Measurements from ENCODE around the gene COX4I1. TPM values are rescaled to one million over a fixed set of nuclear protein-coding genes. Genes with fewer than 3 reads are reported as not detected.

COX4I1 gene
- total RNA-seq, 1 experiment from 2014 or later: 839 TPM

DNA sequence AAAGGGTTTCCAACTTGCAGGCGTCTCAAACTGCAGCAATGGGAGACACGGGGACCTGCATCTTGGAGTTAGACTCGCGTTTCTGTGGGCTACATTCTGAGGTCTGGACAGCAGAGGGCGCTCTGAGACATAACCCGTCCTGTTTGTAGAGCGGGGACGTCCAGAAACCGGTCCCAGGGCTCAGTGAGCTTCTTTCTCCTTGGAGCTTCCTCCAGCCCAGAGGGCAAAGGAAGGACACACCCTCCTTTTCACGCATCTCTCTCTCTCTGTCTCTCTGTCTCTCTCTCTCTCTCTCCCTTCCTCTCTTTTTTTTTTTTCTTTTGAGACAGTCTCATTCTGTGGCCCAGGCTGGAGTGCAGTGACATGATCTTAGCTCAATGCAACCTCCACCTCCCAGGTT is 19.8 kb downstream of the COX4I1 start:
- intact Hi-C loops (cut with micrococcal nuclease): no loop called here
- ChIA-PET RAD21 (ENCODE audit: low non-redundant PET in 1 of 2, low total read pairs in 2 of 2, uncharacterized antibody in 2 of 2, unreplicated experiment in 2 of 2) (interaction anchor here (0.6 to 3.2 kb wide), 9 partner anchors 78 to 704 kb away, joined by 3 to 34 read pairs (median 4); no protein-coding TSS in a partner anchor), CTCF (interaction anchor here (0.6 to 4.1 kb wide), 37 partner anchors 9 to 705 kb away, joined by 3 to 232 read pairs (median 4); no protein-coding TSS in a partner anchor), POLR2A (interaction anchor here (0.7 to 2.7 kb wide), 2 partner anchors 13 to 197 kb away, joined by 3 to 6 read pairs; no protein-coding TSS in a partner anchor)
- BruUV-seq (replicated peaks): no TSS peak
- H3K4me2 ChIP-seq (ENCODE audit: low read length): peak overlapping the region; percentile 10; the same call in 1 of the 2 replicates
- peak; percentile 90 for DNase-seq (ENCODE audit: low read depth, low spot score)
- no peaks in the 10 kb centered on the region for H3K27me3 ChIP-seq (ENCODE audit: insufficient read depth, low read length)
- H3K4me3 ChIP-seq (replicated peaks in 1 of 2; ENCODE audit: low read depth in 1 of 2, low read length in 2 of 2): no peak overlapping the region
- no peak overlapping the region for H3K9ac ChIP-seq (ENCODE audit: low read length)
- no peaks in the 10 kb centered on the region for H3K9me3 ChIP-seq (ENCODE audit: control insufficient read depth in 1 of 2, insufficient read depth in 1 of 2, low read depth in 1 of 2, low read length in 2 of 2)
- no peaks in the 10 kb centered on the region for H3K36me3 ChIP-seq (ENCODE audit: control insufficient read depth in 1 of 2, insufficient read depth in 2 of 2, low read length in 2 of 2)
- H3K9me2 ChIP-seq (ENCODE audit: insufficient read depth): no peaks in the 10 kb centered on the region
- TF ChIP-seq RAD21 (IDR thresholded peaks at IDR 0.05; ENCODE audit: low read depth): peak; percentile 74
- TF ChIP-seq, protein P1, sequence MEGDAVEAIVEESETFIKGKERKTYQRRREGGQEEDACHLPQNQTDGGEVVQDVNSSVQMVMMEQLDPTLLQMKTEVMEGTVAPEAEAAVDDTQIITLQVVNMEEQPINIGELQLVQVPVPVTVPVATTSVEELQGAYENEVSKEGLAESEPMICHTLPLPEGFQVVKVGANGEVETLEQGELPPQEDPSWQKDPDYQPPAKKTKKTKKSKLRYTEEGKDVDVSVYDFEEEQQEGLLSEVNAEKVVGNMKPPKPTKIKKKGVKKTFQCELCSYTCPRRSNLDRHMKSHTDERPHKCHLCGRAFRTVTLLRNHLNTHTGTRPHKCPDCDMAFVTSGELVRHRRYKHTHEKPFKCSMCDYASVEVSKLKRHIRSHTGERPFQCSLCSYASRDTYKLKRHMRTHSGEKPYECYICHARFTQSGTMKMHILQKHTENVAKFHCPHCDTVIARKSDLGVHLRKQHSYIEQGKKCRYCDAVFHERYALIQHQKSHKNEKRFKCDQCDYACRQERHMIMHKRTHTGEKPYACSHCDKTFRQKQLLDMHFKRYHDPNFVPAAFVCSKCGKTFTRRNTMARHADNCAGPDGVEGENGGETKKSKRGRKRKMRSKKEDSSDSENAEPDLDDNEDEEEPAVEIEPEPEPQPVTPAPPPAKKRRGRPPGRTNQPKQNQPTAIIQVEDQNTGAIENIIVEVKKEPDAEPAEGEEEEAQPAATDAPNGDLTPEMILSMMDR (IDR thresholded peaks at IDR 0.05 in 2 of 3, conservative IDR thresholded peaks at IDR 0.05 in 1 of 3; ENCODE audit: borderline replicate concordance in 1 of 3, insufficient read depth in 1 of 3, low read depth in 2 of 3, low read length in 2 of 3): peak; percentile 65 to 95 (median 88)
- no peak for TF ChIP-seq ELF1 (IDR thresholded peaks at IDR 0.05; ENCODE audit: borderline replicate concordance, low read depth)
- TF ChIP-seq CBX3 (IDR thresholded peaks at IDR 0.05; ENCODE audit: low read depth): 0 out of 2 replicates have a peak, but pooled peaks have one; percentile 50
- no peak for TF ChIP-seq ZFX (IDR thresholded peaks at IDR 0.05)
- ATAC-seq: peak; percentile 82
- H4K20me1 ChIP-seq (ENCODE audit: insufficient read depth): no peaks in the 10 kb centered on the region
- H3K79me2 ChIP-seq (ENCODE audit: insufficient read depth, low read length): no peaks in the 10 kb centered on the region
- no peak overlapping the region for H3K27ac ChIP-seq (ENCODE audit: low read depth, low read length)
- peak overlapping the region; percentile 49 for H2AFZ ChIP-seq (ENCODE audit: low read depth, low read length, poor library complexity, severe bottlenecking)
- peaks cover 2 to 14% of the 10 kb centered on the region in 2 experiments; a peak in 3 of 4 replicates for H3K4me1 ChIP-seq (ENCODE audit: control insufficient read depth in 1 of 2, insufficient read depth in 2 of 2, low read length in 2 of 2)

DNA sequence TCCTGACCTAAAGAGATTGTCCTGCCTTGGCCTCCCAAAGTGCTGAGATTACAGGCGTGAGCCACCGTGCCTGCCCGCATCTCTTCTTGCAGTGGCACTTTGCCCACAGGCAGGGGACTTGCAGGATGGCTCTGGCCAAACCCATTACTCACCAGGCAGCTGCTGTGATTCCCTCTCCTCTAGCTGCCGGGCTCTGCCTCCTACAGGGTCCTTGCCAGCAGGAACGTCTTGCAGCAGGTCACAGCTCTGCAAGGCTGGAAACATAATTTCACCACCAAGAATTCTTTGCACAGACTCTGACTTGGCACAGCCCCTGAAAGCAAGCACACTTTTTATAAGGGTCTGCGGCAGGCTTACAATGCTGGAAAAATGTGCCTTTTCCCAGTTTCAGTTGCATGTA is 20.3 kb downstream of the COX4I1 start:
- Histone ChIP-seq H3K9ac (ENCODE audit: low read length) (no peak overlapping the region), H3K4me2 (ENCODE audit: low read length) (no peak overlapping the region), H3K27me3 (ENCODE audit: insufficient read depth, low read length) (no peaks in the 10 kb centered on the region), H2AFZ (ENCODE audit: low read depth, low read length, poor library complexity, severe bottlenecking) (no peak overlapping the region), H3K36me3 (ENCODE audit: control insufficient read depth in 1 of 2, insufficient read depth in 2 of 2, low read length in 2 of 2) (no peaks in the 10 kb centered on the region), H3K9me3 (ENCODE audit: control insufficient read depth in 1 of 2, insufficient read depth in 1 of 2, low read depth in 1 of 2, low read length in 2 of 2) (no peaks in the 10 kb centered on the region), H3K27ac (ENCODE audit: low read depth, low read length) (no peak overlapping the region), H4K20me1 (ENCODE audit: insufficient read depth) (no peaks in the 10 kb centered on the region), H3K79me2 (ENCODE audit: insufficient read depth, low read length) (no peaks in the 10 kb centered on the region), H3K4me1 (ENCODE audit: control insufficient read depth in 1 of 2, insufficient read depth in 2 of 2, low read length in 2 of 2) (peaks cover 2 to 14% of the 10 kb centered on the region in 2 experiments; a peak in 3 of 4 replicates), H3K4me3 (replicated peaks in 1 of 2; ENCODE audit: low read depth in 1 of 2, low read length in 2 of 2) (no peak overlapping the region), H3K9me2 (ENCODE audit: insufficient read depth) (no peaks in the 10 kb centered on the region)
- CTCF ChIA-PET: interaction anchor here (0.6 to 4.1 kb wide), 36 partner anchors 10 to 705 kb away, joined by 3 to 232 read pairs (median 4); no protein-coding TSS in a partner anchor
- ATAC-seq (no peak), DNase-seq (ENCODE audit: low read depth, low spot score) (no peak)
- no peak for TF ChIP-seq ZNF274 (IDR thresholded peaks at IDR 0.05; ENCODE audit: low read depth, low read length)
- TF ChIP-seq RAD21 (IDR thresholded peaks at IDR 0.05; ENCODE audit: low read depth): no peak
- TF ChIP-seq JUND (IDR thresholded peaks at IDR 0.05): no peak
- no peak for TF ChIP-seq EZH2 (IDR thresholded peaks at IDR 0.05)
- TF ChIP-seq, protein P2, sequence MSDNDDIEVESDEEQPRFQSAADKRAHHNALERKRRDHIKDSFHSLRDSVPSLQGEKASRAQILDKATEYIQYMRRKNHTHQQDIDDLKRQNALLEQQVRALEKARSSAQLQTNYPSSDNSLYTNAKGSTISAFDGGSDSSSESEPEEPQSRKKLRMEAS (IDR thresholded peaks at IDR 0.05): no peak
- TF ChIP-seq TCF7L2 (IDR thresholded peaks at IDR 0.05; ENCODE audit: borderline replicate concordance, extremely low read depth, insufficient read depth, insufficient read length): no peak
- TF ChIP-seq POLR2AphosphoS5 (IDR thresholded peaks at IDR 0.05; ENCODE audit: low read depth, low read length): no peak
- TF ChIP-seq SP1 (IDR thresholded peaks at IDR 0.05; ENCODE audit: low read depth): no peak
- RAD21 ChIA-PET (ENCODE audit: low non-redundant PET in 1 of 2, low total read pairs in 2 of 2, uncharacterized antibody in 2 of 2, unreplicated experiment in 2 of 2): interaction anchor here (0.6 to 3.2 kb wide), 8 partner anchors 78 to 698 kb away, joined by 3 to 34 read pairs (median 4); no protein-coding TSS in a partner anchor
- POLR2A ChIA-PET: interaction anchor here (2.7 kb wide), 1 partner anchor 196 kb away, joined by 6 read pairs; no protein-coding TSS in a partner anchor
- intact Hi-C loops (cut with micrococcal nuclease): no loop called here
- BruUV-seq (replicated peaks): no TSS peak

Measured in HCT116 (cell line).